Muscle layer of duodenum (tissue), 2 donors: Measurements from ENCODE around the gene CDKN2C.

ENCODE experiments used
- H3K27ac ChIP-seq: one replicate; pipeline ENCODE4 v1.7.0; 2013; ENCODE audit warnings: mild to moderate bottlenecking, low read length
- H3K27me3 ChIP-seq: one replicate; pipeline ENCODE4 v1.7.0; 2013; ENCODE audit warnings: low read depth, mild to moderate bottlenecking, control low read depth, low read length
- H3K36me3 ChIP-seq, 2 donors: one replicate each; pipeline ENCODE4 v1.7.0; 2013; ENCODE audit warnings: low read length in 2 of 2, control low read depth in 1 of 2, mild to moderate bottlenecking in 1 of 2; ENCODE audit not compliant: insufficient read depth in 2 of 2, control insufficient read depth in 1 of 2
- H3K4me1 ChIP-seq, 2 donors: one replicate each; pipeline ENCODE4 v1.7.0; 2013; ENCODE audit warnings: low read length in 2 of 2, mild to moderate bottlenecking in 2 of 2, control low read depth in 1 of 2, moderate library complexity in 1 of 2; ENCODE audit not compliant: insufficient read depth in 2 of 2, control insufficient read depth in 1 of 2
- H3K4me3 ChIP-seq, 2 donors: one replicate each; pipeline ENCODE4 v1.7.0; 2013; ENCODE audit warnings: low read length in 2 of 2, low read depth in 1 of 2, mild to moderate bottlenecking in 1 of 2
- H3K9me3 ChIP-seq, 2 donors: one replicate each; pipeline ENCODE4 v1.7.0; 2013; ENCODE audit warnings: low read length in 2 of 2, control low read depth in 1 of 2, mild to moderate bottlenecking in 1 of 2; ENCODE audit not compliant: control insufficient read depth in 1 of 2
- donor health status: healthy.

CDKN2C gene

DNA sequence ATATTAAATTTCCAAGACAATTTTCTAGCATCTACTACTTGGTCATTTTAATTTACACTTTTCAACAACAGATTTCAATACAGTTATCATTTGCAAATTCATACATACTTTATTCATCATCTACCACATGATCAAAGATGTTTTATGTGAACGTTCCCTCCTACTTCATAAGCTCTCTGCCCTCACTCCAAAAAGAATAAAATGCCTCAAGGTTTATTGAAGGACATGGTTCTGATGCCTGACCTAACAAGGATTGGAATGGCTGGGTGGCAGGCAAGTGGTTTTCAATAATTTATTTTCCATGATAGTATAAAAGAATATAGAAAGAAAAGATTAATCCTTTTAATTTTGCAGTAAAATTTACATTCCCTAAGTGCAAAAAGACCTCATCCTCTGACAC, 5.4 kb downstream of the CDKN2C start:
- Histone ChIP-seq H3K4me3 (no peak overlapping the region), H3K9me3 (no peaks in the 10 kb centered on the region), H3K27me3 (peaks cover 8% of the 10 kb centered on the region), H3K4me1 (peaks cover 0 to 3% of the 10 kb centered on the region in 2 donors), H3K27ac (no peak overlapping the region), H3K36me3 (no peaks in the 10 kb centered on the region)

GRCh38 chr1:50976111-50976889, 6.3 kb downstream of the CDKN2C start:
- Histone ChIP-seq H3K27ac (peak overlapping the region; percentile 86), H3K4me3 (peak overlapping the region; percentile 88 to 93), H3K9me3 (no peaks in the 10 kb centered on the region), H3K36me3 (no peaks in the 10 kb centered on the region), H3K27me3 (peaks cover 8% of the 10 kb centered on the region), H3K4me1 (peaks cover 0 to 3% of the 10 kb centered on the region in 2 donors)

DNA sequence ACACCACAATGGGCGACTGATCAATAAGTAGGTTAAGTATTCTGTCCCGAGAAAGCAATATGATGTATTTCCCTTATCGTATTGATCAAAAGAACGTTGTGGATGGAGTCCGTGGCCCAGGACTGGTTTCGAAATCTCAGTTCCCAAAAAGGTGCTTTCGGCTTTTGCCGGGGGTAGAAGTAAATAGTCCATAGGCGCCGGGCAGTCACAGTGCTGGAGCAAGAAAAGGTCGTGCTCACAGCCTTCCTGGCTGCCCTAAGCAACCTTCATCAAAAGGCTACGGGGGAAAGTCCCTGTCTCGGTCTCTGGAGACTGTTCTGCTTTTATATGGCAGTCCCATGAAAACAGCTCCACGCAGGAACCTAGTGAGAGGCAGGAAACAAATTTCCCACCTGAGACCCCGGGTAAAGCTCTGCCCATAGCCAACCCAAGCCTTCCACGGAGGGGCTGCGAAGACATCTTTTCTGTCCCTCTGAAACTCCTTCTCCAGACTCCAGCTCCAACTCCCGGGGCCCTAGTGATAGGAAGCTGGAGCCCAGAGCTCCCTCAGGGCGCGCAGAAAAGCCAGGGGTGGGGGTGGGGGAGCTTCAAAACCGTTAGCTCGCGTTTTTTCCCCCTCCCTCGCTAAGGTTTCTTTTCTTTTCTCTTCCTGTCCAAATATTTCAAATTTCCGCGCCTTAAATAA, 7.0 kb downstream of the CDKN2C start:
- Histone ChIP-seq H3K27ac (peak overlapping the region; percentile 86), H3K4me3 (peak overlapping the region; percentile 88 to 93), H3K4me1 (peaks cover 0 to 3% of the 10 kb centered on the region in 2 donors), H3K9me3 (no peaks in the 10 kb centered on the region), H3K27me3 (peaks cover 8% of the 10 kb centered on the region), H3K36me3 (no peaks in the 10 kb centered on the region)

DNA sequence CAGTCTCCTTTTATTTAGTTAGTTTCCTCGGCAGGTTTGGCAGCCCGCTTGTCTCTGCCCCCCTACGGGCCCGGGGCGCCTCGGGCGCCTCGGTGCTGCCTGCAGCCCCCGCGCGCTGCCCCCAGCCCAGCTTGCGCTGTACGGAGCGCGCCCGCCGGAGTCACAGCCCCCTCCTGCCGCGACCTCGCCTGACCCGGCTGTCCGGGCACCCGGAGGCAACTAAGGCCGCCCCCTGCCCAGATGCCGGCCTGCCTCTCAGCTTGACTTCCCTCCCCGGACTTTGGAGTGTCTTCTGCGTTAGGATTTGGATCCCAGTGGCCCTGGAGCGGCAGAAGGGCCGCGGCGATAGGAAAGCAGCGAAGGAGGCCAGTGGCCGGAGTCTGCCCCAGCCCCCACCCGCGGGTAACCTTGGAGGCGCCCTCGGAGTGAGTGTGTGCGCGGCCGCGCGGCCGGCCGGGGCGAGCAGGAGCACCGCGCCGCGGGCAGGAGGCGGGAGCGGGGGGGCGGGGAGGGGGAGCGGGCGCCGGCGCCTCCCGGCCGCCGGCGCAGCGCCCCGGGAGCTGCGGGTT, 7.6 kb downstream of the CDKN2C start:
- H3K4me1 ChIP-seq: peaks cover 0 to 3% of the 10 kb centered on the region in 2 donors
- peak overlapping the region; percentile 88 to 93 for H3K4me3 ChIP-seq
- no peaks in the 10 kb centered on the region for H3K36me3 ChIP-seq
- H3K27me3 ChIP-seq: peaks cover 8% of the 10 kb centered on the region
- no peaks in the 10 kb centered on the region for H3K9me3 ChIP-seq
- H3K27ac ChIP-seq: peak overlapping the region; percentile 86

DNA sequence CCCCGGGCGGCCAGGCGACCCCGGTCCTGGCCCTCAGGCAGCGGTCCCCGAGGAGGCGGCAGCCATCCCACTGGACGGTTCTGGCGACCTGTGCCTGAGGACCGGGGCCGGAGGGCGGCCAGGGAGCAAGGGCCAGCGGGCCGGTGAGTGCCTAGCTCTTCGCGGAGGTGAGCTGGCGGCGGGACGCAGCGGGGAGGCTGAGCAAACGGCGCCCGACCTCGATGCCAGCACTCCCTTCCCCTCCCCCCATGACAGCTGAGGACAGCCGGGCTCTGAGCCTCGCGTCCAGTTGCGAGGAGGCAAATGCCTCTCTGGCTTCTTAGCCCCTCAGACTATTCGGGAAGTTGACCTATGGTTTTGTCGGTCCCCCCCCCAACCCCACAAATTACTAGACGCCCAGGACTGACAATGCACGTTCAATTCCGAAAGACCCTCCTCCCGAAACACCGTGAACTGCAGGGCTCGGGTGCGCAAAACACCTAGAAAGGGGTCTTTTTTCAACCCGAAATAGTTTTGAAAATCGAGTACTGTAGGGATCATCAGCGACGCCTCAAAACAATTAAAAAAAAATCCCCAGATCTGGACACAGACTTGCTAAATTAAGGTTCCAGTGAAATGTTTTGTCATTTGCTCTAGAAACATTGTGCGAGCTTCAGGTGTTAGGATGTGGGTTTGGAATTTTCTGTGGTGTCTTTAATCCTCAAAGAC, 8.3 kb downstream of the CDKN2C start:
- peaks cover 0 to 3% of the 10 kb centered on the region in 2 donors for H3K4me1 ChIP-seq
- no peaks in the 10 kb centered on the region for H3K36me3 ChIP-seq
- no peaks in the 10 kb centered on the region for H3K9me3 ChIP-seq
- H3K27me3 ChIP-seq: peaks cover 8% of the 10 kb centered on the region
- peak overlapping the region; percentile 86 to 93 for H3K4me3 ChIP-seq
- peak overlapping the region; percentile 86 for H3K27ac ChIP-seq

DNA sequence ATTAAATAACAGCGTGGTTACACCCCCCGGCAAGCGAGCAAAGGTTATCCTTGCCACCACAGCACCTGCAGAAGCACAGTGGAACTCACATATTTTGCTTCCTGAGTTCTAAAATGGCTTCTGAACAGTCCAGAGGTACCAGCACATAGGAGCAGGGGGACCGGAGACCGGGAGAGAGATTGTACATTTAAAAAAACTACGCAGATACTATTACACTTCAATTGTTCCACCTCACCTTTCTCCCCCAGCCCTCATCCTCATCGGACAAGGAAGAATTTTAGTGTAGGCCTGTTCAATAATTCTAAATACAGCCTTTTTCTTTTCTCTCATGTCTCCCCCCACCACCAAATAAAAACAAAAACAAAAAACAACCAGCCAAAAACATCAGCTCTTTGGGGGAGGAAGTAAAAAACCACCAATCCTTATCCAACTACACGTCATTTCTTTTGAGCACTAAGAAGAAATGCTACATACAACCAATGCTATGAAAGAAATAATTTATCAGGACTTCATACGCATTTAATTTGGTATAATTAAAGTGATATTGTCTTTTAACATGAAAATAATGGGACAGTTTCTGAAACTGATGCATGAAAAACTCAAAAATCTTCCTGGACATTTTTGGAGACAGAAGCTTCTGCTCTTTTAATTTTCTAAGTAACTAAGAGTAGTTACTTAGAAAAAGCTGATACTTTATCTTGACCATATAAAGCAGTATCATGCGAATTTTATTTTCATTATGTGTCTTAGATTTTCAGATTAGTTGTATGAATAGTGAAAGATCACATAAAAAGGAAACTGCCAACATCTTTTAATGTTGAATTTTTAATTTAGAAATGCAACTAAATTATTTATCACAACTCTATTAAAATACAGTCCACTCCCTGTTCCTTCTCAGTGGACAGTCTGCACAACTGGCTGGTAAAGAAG, 9.1 kb downstream of the CDKN2C start:
- Histone ChIP-seq H3K4me1 (peaks cover 0 to 3% of the 10 kb centered on the region in 2 donors), H3K36me3 (no peaks in the 10 kb centered on the region), H3K27ac (peak overlapping the region; percentile 86), H3K4me3 (peak overlapping the region; percentile 86 to 93), H3K27me3 (peaks cover 8% of the 10 kb centered on the region), H3K9me3 (no peaks in the 10 kb centered on the region)

GRCh38 chr1:50979937-50980336, 9.9 kb downstream of the CDKN2C start:
- Histone ChIP-seq H3K4me3 (no peak overlapping the region), H3K36me3 (no peaks in the 10 kb centered on the region), H3K9me3 (no peaks in the 10 kb centered on the region), H3K4me1 (peaks cover 0 to 3% of the 10 kb centered on the region in 2 donors), H3K27ac (peak overlapping the region; percentile 86), H3K27me3 (peaks cover 8% of the 10 kb centered on the region)

DNA sequence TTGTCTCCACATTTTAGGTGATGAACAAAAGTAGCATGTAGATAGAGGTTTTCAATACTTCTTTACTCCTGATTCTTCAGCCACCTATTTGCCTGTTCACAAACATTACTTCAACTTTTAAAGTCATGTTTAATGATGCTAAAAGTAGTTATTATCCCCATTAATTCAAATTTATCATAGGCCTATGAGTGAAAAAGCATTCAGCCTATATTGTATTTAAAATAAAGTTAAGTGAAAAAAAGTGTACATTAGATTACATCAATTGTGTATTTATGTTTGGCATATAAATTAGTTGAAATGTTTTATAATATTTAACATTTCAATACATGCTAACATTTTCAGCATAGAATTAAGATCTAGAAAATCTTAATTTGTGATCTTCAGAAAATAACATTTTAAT, 10.5 kb downstream of the CDKN2C start:
- no peaks in the 10 kb centered on the region for H3K9me3 ChIP-seq
- peaks cover 8% of the 10 kb centered on the region for H3K27me3 ChIP-seq
- peak overlapping the region; percentile 86 for H3K27ac ChIP-seq
- H3K4me1 ChIP-seq: peaks cover 0 to 3% of the 10 kb centered on the region in 2 donors
- H3K36me3 ChIP-seq: no peaks in the 10 kb centered on the region
- no peak overlapping the region for H3K4me3 ChIP-seq

DNA sequence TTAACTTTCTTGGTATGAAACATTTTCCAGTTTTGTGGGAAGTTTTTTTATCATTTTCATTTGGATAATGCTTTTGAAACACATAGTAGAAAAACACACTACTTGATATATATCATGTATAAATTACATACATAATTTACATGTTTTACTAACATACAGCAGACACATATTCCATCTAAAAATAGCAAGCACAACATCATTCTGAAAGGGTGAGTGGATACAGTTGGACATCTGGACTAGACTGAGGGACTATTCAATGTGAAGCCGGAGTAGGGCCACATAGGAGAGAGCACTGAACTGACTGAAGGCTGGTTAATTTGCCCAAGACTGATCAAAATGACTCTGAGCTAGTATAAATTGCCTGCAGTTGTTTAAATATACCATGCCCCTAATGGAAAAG, 11.7 kb downstream of the CDKN2C start:
- peaks cover 3% of the 10 kb centered on the region for H3K27me3 ChIP-seq
- H3K4me3 ChIP-seq: no peak overlapping the region
- no peaks in the 10 kb centered on the region for H3K4me1 ChIP-seq
- H3K9me3 ChIP-seq: no peaks in the 10 kb centered on the region
- H3K27ac ChIP-seq: peak overlapping the region; percentile 3
- no peaks in the 10 kb centered on the region for H3K36me3 ChIP-seq

GRCh38 chr1:50982611-50983010, 12.6 kb downstream of the CDKN2C start:
- H3K4me3 ChIP-seq: no peak overlapping the region
- no peaks in the 10 kb centered on the region for H3K9me3 ChIP-seq
- peaks cover 3% of the 10 kb centered on the region for H3K27me3 ChIP-seq
- H3K4me1 ChIP-seq: no peaks in the 10 kb centered on the region
- H3K27ac ChIP-seq: no peak overlapping the region
- no peaks in the 10 kb centered on the region for H3K36me3 ChIP-seq
